Body of pancreas (tissue), 4 donors: ENCODE data around the gene TRAK1.

Source experiments
- CTCF ChIP-seq, 7 experiments: fragments of 450-650 bp in 4 of 7; fragments of 200-600 bp in 3 of 7; sonication (generic) in 3 of 7; IDR thresholded peaks; one replicate each; pipeline ENCODE4 v1.5.1; 2016 to 2019; ENCODE audit warnings: antibody characterized with exemption in 7 of 7
- POLR2A ChIP-seq, 3 donors: fragments of 450-650 bp; IDR thresholded peaks; one replicate each; pipeline ENCODE4 v1.6.1; 2016; ENCODE audit warnings: antibody characterized with exemption in 3 of 3, mild to moderate bottlenecking in 2 of 3

- TF ChIP-seq CTCF (IDR thresholded peaks at IDR 0.05) (no peak), POLR2A (IDR thresholded peaks at IDR 0.05) (no peak)
Measured at GRCh38 chr3:42114130-42114725, 23.1 kb downstream of the TRAK1 start.
